HG03565 (cell line): Measurements from ENCODE around the gene C3orf20.
"Not testable (repeated sequence)": the region's sequence is repeated elsewhere in the genome, so short reads cannot be mapped to it uniquely, and the experiment has no call there.

Experiments used
- ATAC-seq: cut with Tn5 transposase; IDR thresholded peaks from one replicate; pipeline ENCODE4 v1.9.1; 2021; ENCODE audit warnings: mild to moderate bottlenecking, moderate library complexity; ENCODE audit not compliant: unreplicated experiment

Gene C3orf20

GRCh38 chr3:14649466-14649865 lies 25.5 kb upstream of the C3orf20 start:
- no peak for ATAC-seq

GRCh38 chr3:14650193-14650592 lies 24.7 kb upstream of the C3orf20 start:
- no peak for ATAC-seq

GRCh38 chr3:14651440-14652251 lies 23.3 kb upstream of the C3orf20 start, which contains the start of gene CCDC174:
Gene CCDC174 (plus strand): TSS chr3:14651762. CDS start chr3:14651837, 75 bp downstream.
- ATAC-seq, result peak; percentile 98

GRCh38 chr3:14652360-14652907 lies 22.5 kb upstream of the C3orf20 start:
- not testable (repeated sequence) for ATAC-seq

GRCh38 chr3:14657579-14657978 lies 17.4 kb upstream of the C3orf20 start:
- ATAC-seq, result no peak

GRCh38 chr3:14658978-14659377 lies 16.0 kb upstream of the C3orf20 start:
- ATAC-seq, result no peak

- ATAC-seq, result no peak
Observed at GRCh38 chr3:14660942-14661341, 14.0 kb upstream of the C3orf20 start.

- no peak for ATAC-seq
Observed at GRCh38 chr3:14663396-14664135, 11.4 kb upstream of the C3orf20 start.

- ATAC-seq, result no peak
Observed at GRCh38 chr3:14664170-14664569, 10.8 kb upstream of the C3orf20 start.

GRCh38 chr3:14672588-14672987 lies 2.4 kb upstream of the C3orf20 start:
- no peak for ATAC-seq

- ATAC-seq, result no peak
Observed at GRCh38 chr3:14676881-14677280, 1.9 kb downstream of the C3orf20 start.

GRCh38 chr3:14678015-14678503 lies 3.1 kb downstream of the C3orf20 start:
- no peak for ATAC-seq

- no peak for ATAC-seq
Observed at GRCh38 chr3:14680115-14680514, 5.2 kb downstream of the C3orf20 start.

GRCh38 chr3:14680716-14681115 lies 5.8 kb downstream of the C3orf20 start:
- ATAC-seq, result no peak

GRCh38 chr3:14684447-14684846 lies 9.5 kb downstream of the C3orf20 start:
- ATAC-seq, result no peak

- ATAC-seq, result no peak
Observed at GRCh38 chr3:14685179-14685578, 10.2 kb downstream of the C3orf20 start.

GRCh38 chr3:14687360-14687759 lies 12.4 kb downstream of the C3orf20 start:
- no peak for ATAC-seq

GRCh38 chr3:14688525-14688924 lies 13.6 kb downstream of the C3orf20 start:
- ATAC-seq, result peak; percentile 20

- ATAC-seq, result peak; percentile 39
Observed at GRCh38 chr3:14689247-14689980, 14.5 kb downstream of the C3orf20 start.

- ATAC-seq, result peak; percentile 43
Observed at GRCh38 chr3:14691239-14691638, 16.3 kb downstream of the C3orf20 start.

GRCh38 chr3:14691719-14692118 lies 16.8 kb downstream of the C3orf20 start:
- no peak for ATAC-seq
